Measurements from ENCODE around the gene C1orf53.
"Not testable (repeated sequence)": the region's sequence is repeated elsewhere in the genome, so short reads cannot be mapped to it uniquely, and the experiment has no call there.

Gene C1orf53

GRCh38 chr1:197902454-197903195, at the start of gene C1orf53:
Gene C1orf53, plus strand, starts transcription at chr1:197902630. Its CDS starts 20 bp downstream, at chr1:197902650.
- peak; percentile 94 for DNase-seq

- DNase-seq: not testable (repeated sequence)
Measured at GRCh38 chr1:197855751-197856150, 46.7 kb upstream of the C1orf53 start.

DNA sequence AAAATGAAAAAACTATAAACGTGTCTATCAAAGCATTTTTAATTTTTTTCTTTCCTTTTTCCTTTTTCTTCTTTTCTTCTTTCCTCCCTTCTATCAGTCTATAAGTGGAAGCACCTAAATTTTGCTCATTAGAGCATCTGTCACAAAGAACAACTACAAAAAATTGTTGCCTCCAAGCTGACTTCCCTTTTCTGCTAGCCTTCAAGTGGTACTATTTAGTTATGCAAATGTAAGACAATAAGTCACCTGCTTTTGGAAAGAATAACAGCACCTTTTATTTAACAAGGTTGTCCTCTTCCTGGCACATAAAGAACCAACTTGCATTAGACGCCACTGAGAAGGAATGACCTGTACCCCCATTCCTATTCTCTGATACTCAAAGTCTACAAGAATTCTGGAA, 45.0 kb upstream of the C1orf53 start:
- no peak for DNase-seq

DNA sequence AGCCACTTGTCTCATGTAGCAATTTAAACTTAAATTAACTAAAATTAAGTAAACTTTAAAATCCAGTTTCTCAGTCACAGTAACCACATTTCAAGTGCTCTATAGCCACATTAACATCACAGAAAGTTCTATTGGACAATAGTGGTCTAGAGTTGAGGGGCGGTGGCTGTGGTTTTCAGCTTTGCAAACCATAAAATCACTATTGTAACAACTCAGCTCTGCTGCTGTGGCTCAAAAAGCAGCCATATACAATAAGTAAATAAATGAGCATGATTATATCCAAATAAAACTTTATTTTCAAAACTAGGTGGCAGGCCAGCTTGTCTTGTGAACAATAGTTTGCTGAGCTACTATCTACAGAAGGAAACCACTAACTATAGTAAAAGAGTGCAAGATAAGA, 43.4 kb upstream of the C1orf53 start:
- no peak for DNase-seq

DNA sequence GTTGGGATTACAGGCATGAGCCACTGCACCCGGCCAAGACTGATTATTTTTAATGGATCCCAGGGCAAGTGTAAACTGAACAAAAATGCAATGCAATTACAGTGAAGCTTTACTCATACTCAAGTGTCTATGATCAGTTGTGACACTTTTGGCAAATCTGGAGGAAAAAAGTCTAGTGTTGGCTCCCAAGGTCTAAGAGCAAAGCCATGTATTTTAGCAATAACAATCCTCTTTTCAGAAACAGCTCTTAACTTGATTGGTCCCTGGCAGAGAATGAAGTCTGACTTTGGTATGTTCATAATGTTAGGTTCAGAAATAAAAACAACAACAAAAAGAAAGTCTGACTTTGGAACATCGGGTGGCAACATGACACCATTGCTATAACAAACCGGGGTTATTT, 40.2 kb upstream of the C1orf53 start:
- no peak for DNase-seq

DNA sequence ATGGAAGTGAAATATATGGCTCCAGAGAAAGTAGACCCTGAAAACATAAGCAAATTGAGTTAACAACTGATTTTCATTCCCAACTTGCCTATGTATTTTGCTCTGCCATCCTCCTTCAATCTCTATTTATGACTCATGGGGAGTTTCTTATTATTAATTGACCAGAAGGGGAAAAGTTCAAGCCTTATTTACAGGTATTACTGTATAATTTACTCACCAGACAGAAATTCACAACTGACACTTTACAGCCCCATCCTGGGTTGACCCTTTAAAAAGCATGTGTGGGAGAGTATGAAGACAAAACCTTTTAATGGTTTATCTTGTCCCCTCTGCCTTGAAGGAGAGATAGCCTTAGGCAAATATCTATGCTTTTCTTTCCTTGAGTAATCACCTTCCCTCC, 39.8 kb upstream of the C1orf53 start:
- DNase-seq: no peak

DNA sequence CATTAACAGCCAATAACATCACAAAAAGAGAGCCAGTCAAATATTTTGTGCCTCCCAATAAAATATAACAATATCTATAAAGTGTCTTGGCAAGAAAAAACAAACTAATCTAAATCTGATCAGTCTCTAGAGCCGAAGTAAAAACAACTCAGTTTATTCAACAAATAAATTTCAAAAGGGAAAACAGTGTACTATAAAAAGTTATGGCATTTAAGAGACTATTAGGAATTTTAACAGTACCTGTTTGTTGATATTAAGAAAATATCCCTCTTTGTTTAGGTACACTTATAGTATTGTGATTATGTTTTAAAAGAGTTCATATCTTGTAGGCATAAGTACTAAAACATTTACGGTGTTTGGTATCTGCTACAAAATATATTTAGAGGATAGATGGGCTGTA, 36.6 kb upstream of the C1orf53 start:
- DNase-seq: no peak

DNA sequence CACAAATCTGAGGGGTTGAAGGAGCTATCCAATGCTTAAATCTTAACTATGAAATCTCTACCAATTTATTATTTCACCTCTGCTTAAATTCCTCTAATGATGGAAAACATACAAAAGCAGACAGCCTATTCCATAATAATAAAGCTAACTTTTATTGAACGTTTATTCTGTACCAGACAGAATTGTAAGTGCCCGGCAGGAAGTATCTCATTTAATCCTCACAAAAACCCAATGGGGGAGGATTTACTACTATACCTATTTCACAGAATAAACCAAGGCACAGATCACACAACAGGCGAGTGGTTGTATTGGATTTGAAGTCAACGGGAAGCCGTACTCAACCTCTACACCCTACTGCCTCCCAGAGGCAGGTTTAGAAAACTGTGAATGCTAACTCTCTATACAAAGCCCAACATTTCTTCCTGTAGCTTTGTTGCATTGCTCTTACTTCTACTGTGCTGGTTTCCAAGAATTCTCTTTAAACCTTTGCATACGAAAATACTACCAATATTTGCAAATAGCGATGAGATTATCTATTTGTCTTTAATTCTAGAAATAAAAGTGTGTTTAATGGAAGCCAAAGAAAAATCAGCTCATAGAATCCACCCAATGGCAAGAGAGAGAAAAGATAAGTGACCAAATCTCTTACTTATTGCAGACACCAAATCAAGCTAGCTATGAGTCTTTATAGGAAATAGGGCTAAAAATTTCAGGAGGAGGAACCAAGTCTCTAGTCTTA, 33.5 kb upstream of the C1orf53 start:
- no peak for DNase-seq

- no peak for DNase-seq
Measured at GRCh38 chr1:197869490-197870077, 32.8 kb upstream of the C1orf53 start.

DNA sequence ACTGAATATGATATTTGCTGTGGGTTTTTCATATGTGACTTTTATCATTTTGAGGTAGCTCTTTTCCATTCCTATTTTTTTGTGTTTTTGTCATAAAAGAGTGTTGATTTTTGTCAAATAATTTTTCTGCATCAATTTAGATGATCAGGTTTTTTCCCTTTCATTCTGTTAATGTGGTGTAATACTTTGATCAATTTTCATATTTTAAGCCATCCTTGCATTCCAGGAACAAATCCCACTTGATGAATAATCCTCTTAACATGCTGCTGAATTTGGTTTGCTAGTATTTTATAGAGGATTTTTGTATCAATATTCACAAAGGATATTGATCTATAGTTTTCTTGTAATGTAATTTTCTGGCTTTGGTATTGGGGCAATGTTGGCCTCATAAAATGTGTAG, 25.5 kb upstream of the C1orf53 start:
- no peak for DNase-seq

DNA sequence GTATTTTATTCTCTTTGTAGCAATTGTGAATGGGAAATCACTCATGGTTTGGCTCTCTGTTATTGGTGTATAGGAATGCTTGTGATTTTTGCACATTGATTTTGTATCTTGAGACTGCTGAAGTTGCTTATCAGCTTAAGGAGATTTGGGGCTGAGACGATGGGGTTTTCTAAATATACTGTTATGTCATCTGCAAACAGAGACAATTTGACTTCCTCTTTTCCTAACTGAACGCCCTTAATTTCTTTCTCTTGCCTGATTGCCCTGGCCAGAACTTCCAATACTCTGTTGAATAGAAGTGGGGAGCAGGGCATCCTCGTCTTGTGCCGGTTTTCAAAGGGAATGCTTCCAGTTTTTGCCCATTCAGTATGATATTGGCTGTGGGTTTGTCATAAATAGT, 22.0 kb upstream of the C1orf53 start:
- DNase-seq: not testable (repeated sequence)

- not testable (repeated sequence) for DNase-seq
Measured at GRCh38 chr1:197882241-197882640, 20.2 kb upstream of the C1orf53 start.

- DNase-seq: no peak
Measured at GRCh38 chr1:197884173-197884572, 18.3 kb upstream of the C1orf53 start.

- no peak for DNase-seq
Measured at GRCh38 chr1:197890936-197891335, 11.5 kb upstream of the C1orf53 start.

DNA sequence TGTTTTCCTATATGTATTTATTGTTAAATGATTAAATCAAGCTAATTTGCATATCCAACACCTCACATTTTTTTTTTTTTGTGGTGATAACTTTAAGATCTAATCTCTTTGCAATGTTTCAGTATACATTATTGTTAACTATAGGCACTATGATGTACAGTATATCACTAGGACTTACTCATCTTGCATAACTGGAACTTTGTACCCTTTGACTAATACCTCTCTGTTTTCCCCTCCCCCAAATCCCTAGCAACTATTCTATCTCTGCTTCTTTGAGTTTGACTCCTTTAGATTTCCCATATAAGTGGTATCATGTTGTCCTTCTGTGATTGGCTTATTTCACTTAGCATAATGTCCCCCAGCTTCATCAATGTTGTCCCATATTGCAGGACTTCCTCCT, 9.7 kb upstream of the C1orf53 start:
- no peak for DNase-seq

DNA sequence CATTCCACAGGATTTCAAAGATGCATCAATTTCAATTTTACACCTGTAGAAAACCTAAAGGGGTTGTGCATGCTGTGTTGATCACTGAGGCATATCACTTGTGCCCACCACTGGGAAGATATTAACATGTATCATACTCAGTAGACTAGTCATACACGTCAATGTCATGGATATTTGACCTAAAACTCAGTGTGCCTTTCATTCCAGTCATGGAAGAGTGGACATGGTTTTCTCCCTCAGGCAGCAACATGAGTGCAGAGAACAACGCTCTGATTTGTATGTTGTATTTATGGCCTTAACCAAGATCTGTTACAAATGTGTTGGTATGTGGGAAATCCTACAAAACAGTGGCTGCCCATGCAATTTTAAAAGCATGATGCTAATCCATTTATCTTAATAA, 6.1 kb upstream of the C1orf53 start:
- DNase-seq: no peak

- no peak for DNase-seq
Measured at GRCh38 chr1:197899037-197899436, 3.4 kb upstream of the C1orf53 start.

- no peak for DNase-seq
Measured at GRCh38 chr1:197902131-197902453, 338 bp upstream of the C1orf53 start.

- DNase-seq: no peak
Measured at GRCh38 chr1:197903196-197903514, 725 bp downstream of the C1orf53 start.

DNA sequence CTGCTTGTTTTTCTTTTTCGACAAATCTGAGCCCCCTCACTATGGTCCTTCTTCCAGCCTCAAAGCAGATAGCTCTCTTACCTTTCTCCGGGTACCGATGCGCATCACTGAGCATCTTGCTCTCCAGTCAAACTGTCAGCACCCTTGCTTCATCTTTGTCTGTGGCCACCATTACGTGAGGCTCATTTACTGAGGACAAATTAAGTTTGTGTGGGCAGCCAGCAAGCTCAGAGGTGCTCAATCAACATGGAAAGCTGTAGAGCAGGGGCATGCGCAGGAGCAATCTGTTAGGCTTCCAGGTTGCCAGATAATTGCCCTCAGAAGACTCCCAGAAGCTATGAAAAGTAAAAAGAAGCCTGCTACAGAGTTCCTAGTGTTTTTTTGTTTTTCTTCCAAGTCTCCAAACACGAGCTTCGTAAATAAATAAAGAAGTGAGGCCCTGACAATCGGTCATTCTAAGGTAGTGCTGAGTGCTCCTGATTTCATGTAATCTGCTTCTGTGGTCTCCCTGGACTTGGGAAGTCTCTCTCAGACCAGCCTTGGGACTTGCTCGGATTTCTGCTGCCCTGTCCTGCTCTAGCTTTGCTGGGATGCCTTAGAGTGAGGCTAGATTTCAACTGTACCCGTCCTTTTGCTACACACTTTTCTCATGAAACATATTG, 1.8 kb downstream of the C1orf53 start:
- DNase-seq: no peak

DNA sequence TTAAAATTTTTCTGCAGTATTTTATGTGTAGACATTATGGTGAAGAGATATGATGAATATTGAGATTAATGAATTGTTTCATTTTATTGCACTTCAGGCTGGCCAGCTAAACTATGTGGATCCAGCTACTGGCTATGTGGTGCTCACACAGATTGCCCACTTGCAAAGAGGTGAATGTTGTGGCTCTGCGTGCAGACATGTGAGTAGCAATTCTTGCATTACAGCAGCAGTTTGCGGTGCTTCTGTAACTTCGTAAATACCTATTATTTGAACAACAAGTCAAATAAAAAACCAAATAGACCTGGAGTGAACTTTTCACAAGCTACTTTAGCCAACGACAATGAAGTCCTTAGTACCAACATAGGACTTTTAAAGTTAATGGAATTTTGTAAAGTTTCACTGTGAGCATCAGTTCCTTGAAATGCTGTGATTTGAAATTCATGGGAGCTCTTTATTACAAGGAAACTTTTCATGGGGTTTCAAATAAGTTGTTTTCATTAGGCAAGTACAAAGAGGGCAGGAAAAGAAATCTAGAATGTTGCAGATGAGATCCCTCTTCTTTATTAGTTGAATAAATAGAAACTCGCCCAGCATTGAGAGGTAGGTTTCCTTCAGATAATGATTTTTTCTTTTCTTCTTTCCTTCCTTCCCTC, 3.4 kb downstream of the C1orf53 start:
- no peak for DNase-seq

DNA sequence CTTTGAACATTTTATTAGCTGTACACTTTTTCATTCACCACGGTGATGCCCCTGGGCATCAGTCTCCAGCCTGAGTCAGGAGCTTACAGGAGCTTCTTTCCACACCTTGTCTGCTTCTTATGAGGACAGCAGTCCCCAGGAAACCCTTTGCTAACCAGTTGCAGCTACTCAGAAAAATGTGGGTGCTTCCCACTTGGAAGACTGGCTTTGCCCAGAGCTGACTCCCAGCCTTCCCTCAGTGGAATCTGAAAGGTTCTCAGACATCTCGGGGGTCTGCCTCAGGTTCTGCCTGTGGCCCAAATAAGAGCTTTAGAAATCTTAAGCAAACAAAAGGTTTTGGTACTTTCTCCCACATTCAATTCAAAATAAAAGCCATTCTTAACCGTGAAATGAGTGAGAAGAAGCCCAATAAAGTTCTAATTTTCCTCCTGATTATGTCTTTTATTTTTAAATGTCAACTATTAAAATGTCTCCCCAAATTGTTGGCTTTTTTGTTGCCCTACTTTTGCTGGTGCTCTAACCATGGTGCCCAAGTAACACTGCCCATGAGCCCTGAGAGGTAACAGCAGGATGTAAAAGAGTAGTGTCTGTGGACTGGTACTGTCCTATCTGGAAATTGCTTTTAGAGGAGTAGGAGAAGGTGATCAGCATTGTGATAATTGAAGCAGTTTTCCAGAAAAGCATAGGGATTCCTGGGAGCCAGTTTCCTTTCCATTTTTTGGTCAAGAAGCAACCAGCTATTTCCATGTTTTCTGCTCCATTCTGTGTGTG, 5.6 kb downstream of the C1orf53 start:
- no peak for DNase-seq

Measured in 8988T (cell line).